Nephron (organoid): ENCODE data around the gene ANKUB1.
A peak's percentile ranks its signal among the peaks of the same experiment; 100 is the strongest.

Experiments used
- H3K27ac Mint-ChIP-seq, 3 experiments: 2 replicates each; pipeline ENCODE4 v1.8.0; 2020; ENCODE audit warnings: mixed read lengths in 3 of 3, mild to moderate bottlenecking in 2 of 3, moderate library complexity in 1 of 3
- H3K27me3 Mint-ChIP-seq: 2 replicates; pipeline ENCODE4 v1.8.0; 2021; ENCODE audit warnings: low read depth, mild to moderate bottlenecking, moderate library complexity, mixed read lengths
- H3K36me3 Mint-ChIP-seq: 2 replicates; pipeline ENCODE4 v1.8.0; 2020; ENCODE audit warnings: low read depth, mixed read lengths
- H3K4me1 Mint-ChIP-seq: 2 replicates; pipeline ENCODE4 v1.8.0; 2020; ENCODE audit warnings: mixed read lengths
- H3K4me3 Mint-ChIP-seq, 3 experiments: 2 replicates each; pipeline ENCODE4 v1.8.0; 2020; ENCODE audit warnings: mild to moderate bottlenecking in 3 of 3, mixed read lengths in 3 of 3, moderate library complexity in 2 of 3
- H3K9me3 Mint-ChIP-seq: 2 replicates; pipeline ENCODE4 v1.8.0; 2020; ENCODE audit warnings: mixed read lengths
- TF ChIP-seq, protein P1 (sequence below), 3 experiments: fragments of 200-600 bp; sonication (generic); IDR thresholded peaks; one replicate each; pipeline ENCODE4 v1.5.0; 2021; ENCODE audit warnings: antibody characterized with exemption in 3 of 3; ENCODE audit not compliant: unreplicated experiment in 3 of 3

Gene ANKUB1

DNA sequence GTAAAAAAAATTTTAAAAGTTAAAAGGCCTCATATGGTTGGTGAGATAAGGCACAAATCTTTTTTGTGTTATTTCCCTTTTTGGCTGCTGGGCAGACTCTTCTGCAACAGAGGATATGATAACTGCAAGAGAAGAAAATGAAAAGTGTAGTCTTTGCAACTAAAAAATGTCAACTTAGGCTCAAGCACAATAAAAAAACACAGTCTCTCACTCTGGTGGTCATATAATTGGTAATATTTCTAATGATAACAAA lies 55.5 kb downstream of the ANKUB1 start:
- no peaks in the 10 kb centered on the region for H3K27me3 Mint-ChIP-seq
- no peaks in the 10 kb centered on the region for H3K4me1 Mint-ChIP-seq
- H3K4me3 Mint-ChIP-seq = no peak overlapping the region
- H3K9me3 Mint-ChIP-seq = no peaks in the 10 kb centered on the region
- H3K36me3 Mint-ChIP-seq = peaks cover 18% of the 10 kb centered on the region
- TF ChIP-seq, protein P1, sequence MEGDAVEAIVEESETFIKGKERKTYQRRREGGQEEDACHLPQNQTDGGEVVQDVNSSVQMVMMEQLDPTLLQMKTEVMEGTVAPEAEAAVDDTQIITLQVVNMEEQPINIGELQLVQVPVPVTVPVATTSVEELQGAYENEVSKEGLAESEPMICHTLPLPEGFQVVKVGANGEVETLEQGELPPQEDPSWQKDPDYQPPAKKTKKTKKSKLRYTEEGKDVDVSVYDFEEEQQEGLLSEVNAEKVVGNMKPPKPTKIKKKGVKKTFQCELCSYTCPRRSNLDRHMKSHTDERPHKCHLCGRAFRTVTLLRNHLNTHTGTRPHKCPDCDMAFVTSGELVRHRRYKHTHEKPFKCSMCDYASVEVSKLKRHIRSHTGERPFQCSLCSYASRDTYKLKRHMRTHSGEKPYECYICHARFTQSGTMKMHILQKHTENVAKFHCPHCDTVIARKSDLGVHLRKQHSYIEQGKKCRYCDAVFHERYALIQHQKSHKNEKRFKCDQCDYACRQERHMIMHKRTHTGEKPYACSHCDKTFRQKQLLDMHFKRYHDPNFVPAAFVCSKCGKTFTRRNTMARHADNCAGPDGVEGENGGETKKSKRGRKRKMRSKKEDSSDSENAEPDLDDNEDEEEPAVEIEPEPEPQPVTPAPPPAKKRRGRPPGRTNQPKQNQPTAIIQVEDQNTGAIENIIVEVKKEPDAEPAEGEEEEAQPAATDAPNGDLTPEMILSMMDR (IDR thresholded peaks at IDR 0.05; ENCODE audit: unreplicated experiment in 3 of 3) = no peak
- peak overlapping the region in 1 of 3 experiments; percentile 95 for H3K27ac Mint-ChIP-seq

DNA sequence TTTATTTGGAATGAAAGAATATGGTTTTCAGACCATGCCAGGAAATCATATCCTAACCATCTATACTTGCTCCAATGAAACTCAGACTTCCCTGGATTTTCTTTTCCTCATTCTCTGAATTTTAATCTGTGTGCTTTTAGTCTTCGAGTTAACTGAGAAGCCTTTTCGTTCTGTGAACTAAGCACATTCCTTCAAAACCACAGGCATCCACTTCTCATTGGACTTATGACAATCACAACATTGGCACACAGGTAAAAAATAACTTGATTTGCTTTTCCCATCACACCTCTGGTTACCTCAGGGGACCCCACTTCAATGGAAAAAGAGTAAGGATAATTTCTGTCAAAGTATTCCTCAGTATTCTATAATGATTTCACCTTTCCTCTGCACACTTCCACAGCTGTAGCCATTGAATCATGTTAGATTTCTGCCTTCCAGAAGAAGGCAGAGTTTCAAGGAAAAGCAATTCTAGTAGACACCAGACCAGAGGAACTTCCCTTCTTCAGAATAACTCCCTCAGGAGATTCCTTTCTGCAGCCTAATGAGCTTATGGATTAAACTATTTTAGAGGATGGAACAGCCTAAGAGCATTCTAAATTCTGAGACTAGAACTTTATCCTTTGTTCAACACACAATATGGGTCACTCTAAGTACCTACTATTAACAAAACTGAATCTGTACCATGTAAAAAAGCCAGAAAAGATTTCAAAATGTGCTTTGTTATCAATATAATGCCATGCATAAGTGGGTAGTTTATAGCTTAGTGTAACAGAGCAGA lies 56.0 kb downstream of the ANKUB1 start:
- TF ChIP-seq, protein P1 (IDR thresholded peaks at IDR 0.05; ENCODE audit: unreplicated experiment in 3 of 3) = no peak
- Mint-ChIP-seq H3K36me3 (peaks cover 15% of the 10 kb centered on the region), H3K4me1 (no peaks in the 10 kb centered on the region), H3K4me3 (no peak overlapping the region), H3K27ac (peak overlapping the region; percentile 39 to 95 (median 60)), H3K27me3 (no peaks in the 10 kb centered on the region), H3K9me3 (no peaks in the 10 kb centered on the region)

DNA sequence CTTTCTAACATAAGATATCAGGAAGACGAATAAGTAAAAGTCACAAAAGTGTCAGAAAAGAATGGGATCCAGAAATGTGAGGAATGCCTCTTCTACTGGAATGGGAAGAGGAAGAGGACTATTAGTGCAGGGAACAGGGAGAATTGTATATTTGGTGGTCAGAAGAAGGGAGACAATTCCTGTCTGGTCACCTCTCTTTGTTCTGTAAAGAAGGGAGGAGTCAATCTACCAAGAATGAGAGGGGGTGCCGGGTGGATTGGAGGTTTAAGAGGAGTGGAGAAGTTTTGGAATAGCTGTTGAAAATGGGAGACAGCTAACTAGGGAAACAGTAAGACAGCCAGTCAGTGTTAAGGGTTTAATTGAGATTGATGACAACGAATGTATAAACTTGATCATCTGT lies 60.1 kb downstream of the ANKUB1 start:
- H3K27me3 Mint-ChIP-seq = no peaks in the 10 kb centered on the region
- no peaks in the 10 kb centered on the region for H3K4me1 Mint-ChIP-seq
- TF ChIP-seq, protein P1 (IDR thresholded peaks at IDR 0.05; ENCODE audit: unreplicated experiment in 3 of 3) = no peak
- no peak overlapping the region for H3K27ac Mint-ChIP-seq
- H3K9me3 Mint-ChIP-seq = no peaks in the 10 kb centered on the region
- H3K4me3 Mint-ChIP-seq = no peak overlapping the region
- no peaks in the 10 kb centered on the region for H3K36me3 Mint-ChIP-seq

DNA sequence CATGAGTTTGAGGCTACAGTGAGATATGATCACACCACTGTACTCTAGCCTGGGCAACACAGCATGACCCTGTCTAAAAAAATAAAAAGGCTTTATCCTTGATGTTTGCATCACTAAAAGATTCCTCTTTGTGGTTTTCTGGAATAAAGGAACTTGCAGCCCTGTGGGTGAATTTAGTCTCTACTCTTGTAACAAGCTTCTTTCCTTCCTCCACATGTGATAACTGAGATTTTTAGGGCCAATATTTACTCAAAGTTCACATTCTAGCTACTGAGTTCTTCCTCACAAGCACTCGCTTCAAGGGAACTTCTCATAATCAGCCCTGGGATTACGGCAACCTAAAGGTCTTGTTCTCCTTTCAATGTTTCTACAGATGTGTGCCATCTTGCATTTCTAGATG lies 64.7 kb downstream of the ANKUB1 start:
- H3K4me3 Mint-ChIP-seq = no peak overlapping the region
- TF ChIP-seq, protein P1 (IDR thresholded peaks at IDR 0.05; ENCODE audit: unreplicated experiment in 3 of 3) = no peak
- H3K27ac Mint-ChIP-seq = no peak overlapping the region
- H3K36me3 Mint-ChIP-seq = no peaks in the 10 kb centered on the region
- H3K27me3 Mint-ChIP-seq = no peaks in the 10 kb centered on the region
- H3K9me3 Mint-ChIP-seq = peaks cover 2% of the 10 kb centered on the region
- H3K4me1 Mint-ChIP-seq = no peaks in the 10 kb centered on the region

DNA sequence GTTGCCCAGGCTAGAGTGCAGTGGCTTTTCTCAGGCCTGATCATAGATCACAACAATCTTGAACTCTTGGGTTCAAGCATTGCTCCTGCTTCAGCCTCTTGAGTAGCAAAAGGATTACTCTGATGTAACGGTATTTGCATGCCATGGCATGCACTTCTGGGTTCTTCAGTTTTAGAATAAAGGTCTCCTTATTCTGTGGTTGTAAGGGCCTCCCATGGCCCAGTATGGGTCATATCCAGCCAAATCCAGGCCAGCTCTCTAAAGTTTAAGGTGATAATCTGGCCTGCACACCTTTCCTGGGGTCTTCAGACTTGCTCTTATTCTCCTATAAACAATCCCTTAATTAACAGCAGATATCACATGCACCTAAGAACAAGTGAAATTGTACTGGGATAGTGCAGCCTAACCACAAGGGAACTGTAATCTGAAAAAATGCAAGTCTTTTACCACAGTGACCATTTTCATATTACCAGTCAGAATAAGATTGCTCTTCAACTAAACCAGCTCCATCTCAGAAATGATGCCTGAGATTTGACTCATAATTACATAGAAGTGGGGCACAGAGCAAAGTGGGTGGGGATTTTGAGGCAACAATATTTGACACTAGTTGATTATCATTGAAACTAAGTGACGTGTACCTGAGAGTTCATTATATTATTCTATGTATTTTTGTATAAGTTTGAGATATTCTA lies 65.5 kb downstream of the ANKUB1 start:
- H3K36me3 Mint-ChIP-seq = no peaks in the 10 kb centered on the region

More for the DNA sequence above, 65.5 kb downstream of the ANKUB1 start:
- Mint-ChIP-seq H3K4me1 (no peaks in the 10 kb centered on the region), H3K27ac (no peak overlapping the region), H3K27me3 (no peaks in the 10 kb centered on the region), H3K9me3 (peaks cover 9% of the 10 kb centered on the region), H3K4me3 (no peak overlapping the region)
- TF ChIP-seq, protein P1 (IDR thresholded peaks at IDR 0.05; ENCODE audit: unreplicated experiment in 3 of 3) = no peak
